ENCODE data around the gene SLC24A3. TPM values are rescaled to one million over a fixed set of nuclear protein-coding genes. Genes with fewer than 3 reads are reported as not detected.

SLC24A3 gene
- total RNA-seq, 1 donor from 2014 or later, result 0.08 TPM

DNA sequence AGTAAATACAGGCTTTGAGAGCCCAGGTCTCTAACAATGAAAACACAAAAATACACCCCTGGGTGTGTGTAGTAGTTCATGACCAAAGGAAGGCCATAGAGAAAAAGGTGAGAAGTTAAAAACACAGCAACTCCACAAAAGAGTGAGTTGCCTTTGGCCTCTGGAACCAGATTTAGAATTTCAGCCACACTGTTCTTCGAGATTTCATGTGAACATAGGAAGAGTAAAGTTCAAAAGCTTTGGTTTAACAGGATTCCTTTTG, 502.1 kb downstream of the SLC24A3 start:
- TF ChIP-seq, protein P1, sequence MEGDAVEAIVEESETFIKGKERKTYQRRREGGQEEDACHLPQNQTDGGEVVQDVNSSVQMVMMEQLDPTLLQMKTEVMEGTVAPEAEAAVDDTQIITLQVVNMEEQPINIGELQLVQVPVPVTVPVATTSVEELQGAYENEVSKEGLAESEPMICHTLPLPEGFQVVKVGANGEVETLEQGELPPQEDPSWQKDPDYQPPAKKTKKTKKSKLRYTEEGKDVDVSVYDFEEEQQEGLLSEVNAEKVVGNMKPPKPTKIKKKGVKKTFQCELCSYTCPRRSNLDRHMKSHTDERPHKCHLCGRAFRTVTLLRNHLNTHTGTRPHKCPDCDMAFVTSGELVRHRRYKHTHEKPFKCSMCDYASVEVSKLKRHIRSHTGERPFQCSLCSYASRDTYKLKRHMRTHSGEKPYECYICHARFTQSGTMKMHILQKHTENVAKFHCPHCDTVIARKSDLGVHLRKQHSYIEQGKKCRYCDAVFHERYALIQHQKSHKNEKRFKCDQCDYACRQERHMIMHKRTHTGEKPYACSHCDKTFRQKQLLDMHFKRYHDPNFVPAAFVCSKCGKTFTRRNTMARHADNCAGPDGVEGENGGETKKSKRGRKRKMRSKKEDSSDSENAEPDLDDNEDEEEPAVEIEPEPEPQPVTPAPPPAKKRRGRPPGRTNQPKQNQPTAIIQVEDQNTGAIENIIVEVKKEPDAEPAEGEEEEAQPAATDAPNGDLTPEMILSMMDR (IDR thresholded peaks at IDR 0.05; ENCODE audit: insufficient read depth, low read length, poor library complexity, severe bottlenecking), result no peak
- H3K27me3 ChIP-seq (ENCODE audit: control insufficient read depth, insufficient read depth, low read length), result peaks cover under 1% of the 10 kb centered on the region

DNA sequence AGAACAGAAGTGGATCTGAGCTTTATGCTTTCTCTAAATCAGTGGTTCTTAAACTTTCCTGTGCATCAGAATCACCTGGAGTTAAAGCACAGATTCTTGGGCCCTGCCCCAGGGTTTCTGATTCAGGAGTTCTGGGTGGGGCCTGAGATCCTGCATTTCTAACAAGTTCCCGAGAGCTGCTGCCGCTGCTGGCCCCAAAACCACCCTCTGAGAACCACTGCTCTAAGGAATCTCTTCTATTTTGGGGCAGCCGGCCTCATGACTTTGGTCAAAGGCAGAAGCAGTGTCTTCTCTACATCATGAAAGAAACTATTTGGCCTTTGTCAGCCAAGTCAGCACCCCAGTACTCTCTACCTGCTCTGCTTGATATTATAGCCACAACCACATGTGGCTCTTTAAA, 503.5 kb downstream of the SLC24A3 start:
- Histone ChIP-seq H3K27me3 (ENCODE audit: control insufficient read depth, insufficient read depth, low read length) (no peaks in the 10 kb centered on the region), H3K4me3 (ENCODE audit: low read depth, low read length) (no peak overlapping the region), H3K36me3 (ENCODE audit: control insufficient read depth, insufficient read depth, low read length) (no peaks in the 10 kb centered on the region)
- TF ChIP-seq, protein P1 (IDR thresholded peaks at IDR 0.05; ENCODE audit: insufficient read depth, low read length, poor library complexity, severe bottlenecking), result no peak
- DNase-seq (ENCODE audit: low read depth), result no peak

More for the DNA sequence above, 502.1 kb downstream of the SLC24A3 start:
- no peak for DNase-seq (ENCODE audit: low read depth)
- Histone ChIP-seq H3K36me3 (ENCODE audit: control insufficient read depth, insufficient read depth, low read length) (no peaks in the 10 kb centered on the region), H3K4me3 (ENCODE audit: low read depth, low read length) (no peak overlapping the region)

DNA sequence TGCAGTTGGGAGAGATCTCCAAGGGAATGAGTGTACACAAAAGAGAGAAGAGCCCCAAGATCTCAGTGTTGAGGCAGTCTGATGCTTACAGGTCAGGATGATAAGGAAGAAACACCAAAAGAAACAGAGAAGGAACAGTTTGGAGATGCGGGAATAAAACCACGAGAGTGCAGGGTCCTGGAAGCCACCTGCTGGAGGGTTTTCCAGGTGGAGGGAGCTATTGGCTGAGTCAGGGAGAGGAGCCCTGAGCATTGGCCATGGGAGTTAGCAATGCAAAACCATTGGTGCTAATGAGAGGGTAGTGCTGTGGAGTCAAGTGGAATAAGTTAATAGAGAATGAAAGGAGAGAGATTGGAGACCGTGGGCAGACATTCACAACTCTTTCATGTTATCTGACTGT, 506.4 kb downstream of the SLC24A3 start:
- H3K4me3 ChIP-seq (ENCODE audit: low read depth, low read length), result no peak overlapping the region

DNA sequence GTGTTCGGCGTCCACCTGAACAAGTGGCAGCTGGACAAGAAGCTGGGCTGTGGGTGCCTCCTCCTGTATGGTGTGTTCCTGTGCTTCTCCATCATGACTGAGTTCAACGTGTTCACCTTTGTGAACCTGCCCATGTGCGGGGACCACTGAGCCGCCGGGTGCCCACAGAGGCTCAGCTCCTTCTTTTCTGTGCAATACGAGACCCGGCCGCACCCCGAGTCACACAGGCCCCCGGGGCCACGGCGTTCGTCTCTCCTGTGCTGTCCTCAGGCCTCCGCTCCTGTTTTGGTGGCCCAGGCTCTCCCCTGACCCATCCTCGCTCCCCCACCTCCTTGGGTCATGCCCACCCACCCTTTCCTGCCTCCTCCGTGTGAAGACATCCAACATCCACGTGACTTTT, 508.5 kb downstream of the SLC24A3 start:
- no peak for DNase-seq (ENCODE audit: low read depth)
- Histone ChIP-seq H3K36me3 (ENCODE audit: control insufficient read depth, insufficient read depth, low read length) (no peaks in the 10 kb centered on the region), H3K4me3 (ENCODE audit: low read depth, low read length) (no peak overlapping the region), H3K27me3 (ENCODE audit: control insufficient read depth, insufficient read depth, low read length) (peaks cover 2% of the 10 kb centered on the region)
- TF ChIP-seq, protein P1 (IDR thresholded peaks at IDR 0.05; ENCODE audit: insufficient read depth, low read length, poor library complexity, severe bottlenecking), result no peak

More for the DNA sequence above, 506.4 kb downstream of the SLC24A3 start:
- peaks cover 2% of the 10 kb centered on the region for H3K27me3 ChIP-seq (ENCODE audit: control insufficient read depth, insufficient read depth, low read length)
- no peaks in the 10 kb centered on the region for H3K36me3 ChIP-seq (ENCODE audit: control insufficient read depth, insufficient read depth, low read length)
- TF ChIP-seq, protein P1 (IDR thresholded peaks at IDR 0.05; ENCODE audit: insufficient read depth, low read length, poor library complexity, severe bottlenecking), result no peak
- no peak for DNase-seq (ENCODE audit: low read depth)

DNA sequence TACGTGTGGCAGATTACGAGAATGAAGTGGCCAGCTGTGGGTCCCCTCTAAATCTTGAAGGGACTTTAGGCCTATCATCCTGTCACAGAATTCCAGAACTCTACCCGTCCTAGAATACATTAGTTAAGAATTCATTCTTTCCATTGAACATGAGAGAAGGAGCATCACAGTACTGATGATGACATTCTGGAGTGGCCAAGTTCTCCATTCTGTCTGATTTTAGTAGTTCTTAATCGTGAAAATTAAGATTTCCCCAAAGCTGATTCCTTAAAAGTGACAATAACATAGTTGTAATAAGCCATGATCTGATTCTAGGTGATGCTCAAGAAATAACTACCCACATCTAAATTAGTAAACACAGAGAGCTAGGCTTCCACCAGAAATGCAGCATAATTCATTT, 510.6 kb downstream of the SLC24A3 start:
- DNase-seq (ENCODE audit: low read depth), result no peak
- Histone ChIP-seq H3K27me3 (ENCODE audit: control insufficient read depth, insufficient read depth, low read length) (peaks cover 2% of the 10 kb centered on the region), H3K36me3 (ENCODE audit: control insufficient read depth, insufficient read depth, low read length) (no peaks in the 10 kb centered on the region), H3K4me3 (ENCODE audit: low read depth, low read length) (no peak overlapping the region)
- TF ChIP-seq, protein P1 (IDR thresholded peaks at IDR 0.05; ENCODE audit: insufficient read depth, low read length, poor library complexity, severe bottlenecking), result no peak

DNA sequence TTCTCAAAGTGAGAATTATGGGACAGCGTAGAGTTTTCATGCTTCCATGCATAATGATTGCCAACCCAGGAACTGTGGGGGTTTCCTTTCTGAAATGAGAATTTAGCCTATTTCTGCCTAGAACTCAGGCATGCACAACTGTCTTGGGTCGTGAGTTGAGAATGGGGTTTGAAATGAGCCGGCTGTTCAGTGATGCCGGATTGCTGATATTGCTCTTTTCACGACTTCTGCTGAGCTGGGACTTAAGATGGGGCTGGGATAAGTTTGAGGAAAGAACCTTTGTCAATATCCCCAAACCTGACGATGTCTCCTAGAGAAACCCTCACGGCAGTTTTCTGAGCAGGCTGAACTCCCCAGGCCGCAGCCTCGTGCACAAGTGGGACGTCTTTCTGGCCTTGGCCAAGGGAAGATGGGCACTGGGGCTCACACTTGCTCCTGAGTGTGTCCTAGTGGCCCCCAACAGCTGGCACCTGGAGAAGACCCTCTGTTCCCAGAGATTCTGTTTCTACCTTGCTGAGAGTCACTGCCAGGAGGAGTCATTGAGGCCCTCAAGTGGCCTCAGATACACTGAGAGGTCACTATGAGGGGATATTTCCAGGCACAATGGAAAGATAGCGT, 511.5 kb downstream of the SLC24A3 start:
- no peaks in the 10 kb centered on the region for H3K36me3 ChIP-seq (ENCODE audit: control insufficient read depth, insufficient read depth, low read length)
- TF ChIP-seq, protein P1 (IDR thresholded peaks at IDR 0.05; ENCODE audit: insufficient read depth, low read length, poor library complexity, severe bottlenecking), result no peak
- no peak for DNase-seq (ENCODE audit: low read depth)
- H3K4me3 ChIP-seq (ENCODE audit: low read depth, low read length), result no peak overlapping the region
- peaks cover 2% of the 10 kb centered on the region for H3K27me3 ChIP-seq (ENCODE audit: control insufficient read depth, insufficient read depth, low read length)
